ENCODE results near the gene RCC2. TPM values are rescaled to one million over a fixed set of nuclear protein-coding genes. Genes with fewer than 3 reads are reported as not detected.

RCC2 gene
- polyA plus RNA-seq, 1 donor (not counting 4 experiments of a cell fraction or from before 2014, with no cell fraction given): 45.2 TPM

- Histone ChIP-seq H3K79me2 (ENCODE audit: control insufficient read depth, insufficient read depth, low read length) (no peaks in the 10 kb centered on the region), H3K4me2 (ENCODE audit: control insufficient read depth, extremely low read depth, insufficient read depth, low read depth, low read length) (no peak overlapping the region), H3K27me3 (ENCODE audit: control insufficient read depth, extremely low read depth, insufficient read depth, low read length) (no peaks in the 10 kb centered on the region), H3K9me1 (ENCODE audit: control insufficient read depth, extremely low read depth, insufficient read depth, low read length) (no peaks in the 10 kb centered on the region), H3K27ac (ENCODE audit: control insufficient read depth, insufficient read depth, low read length) (no peak overlapping the region), H3K9me3 (ENCODE audit: control insufficient read depth, low read depth, low read length) (no peaks in the 10 kb centered on the region), H4K20me1 (ENCODE audit: control insufficient read depth, extremely low read depth, insufficient read depth, low read length) (no peaks in the 10 kb centered on the region), H3K36me3 (ENCODE audit: control insufficient read depth in 2 of 2, extremely low read depth in 1 of 2, insufficient read depth in 2 of 2, low read length in 2 of 2) (peaks cover 11 to 15% of the 10 kb centered on the region in 2 experiments), H3K4me1 (ENCODE audit: control insufficient read depth, extremely low read depth, insufficient read depth, low read length) (peaks cover 11% of the 10 kb centered on the region), H3K9ac (ENCODE audit: control insufficient read depth, extremely low read depth, insufficient read depth, low read length) (no peak overlapping the region), H3K4me3 (ENCODE audit: control insufficient read depth in 2 of 3, extremely low read depth in 1 of 3, insufficient read depth in 2 of 3, low read depth in 1 of 3, low read length in 3 of 3) (no peak overlapping the region), H2AFZ (ENCODE audit: control insufficient read depth, low read length) (no peak overlapping the region)
- dilution Hi-C loops (cut with MboI; ENCODE audit: extremely low pct_ligation_motif_present, low sequenced_read_pairs): no loop called here
- no peak for TF ChIP-seq EZH2 (IDR thresholded peaks at IDR 0.05; ENCODE audit: low read length)
- TF ChIP-seq, protein P1, sequence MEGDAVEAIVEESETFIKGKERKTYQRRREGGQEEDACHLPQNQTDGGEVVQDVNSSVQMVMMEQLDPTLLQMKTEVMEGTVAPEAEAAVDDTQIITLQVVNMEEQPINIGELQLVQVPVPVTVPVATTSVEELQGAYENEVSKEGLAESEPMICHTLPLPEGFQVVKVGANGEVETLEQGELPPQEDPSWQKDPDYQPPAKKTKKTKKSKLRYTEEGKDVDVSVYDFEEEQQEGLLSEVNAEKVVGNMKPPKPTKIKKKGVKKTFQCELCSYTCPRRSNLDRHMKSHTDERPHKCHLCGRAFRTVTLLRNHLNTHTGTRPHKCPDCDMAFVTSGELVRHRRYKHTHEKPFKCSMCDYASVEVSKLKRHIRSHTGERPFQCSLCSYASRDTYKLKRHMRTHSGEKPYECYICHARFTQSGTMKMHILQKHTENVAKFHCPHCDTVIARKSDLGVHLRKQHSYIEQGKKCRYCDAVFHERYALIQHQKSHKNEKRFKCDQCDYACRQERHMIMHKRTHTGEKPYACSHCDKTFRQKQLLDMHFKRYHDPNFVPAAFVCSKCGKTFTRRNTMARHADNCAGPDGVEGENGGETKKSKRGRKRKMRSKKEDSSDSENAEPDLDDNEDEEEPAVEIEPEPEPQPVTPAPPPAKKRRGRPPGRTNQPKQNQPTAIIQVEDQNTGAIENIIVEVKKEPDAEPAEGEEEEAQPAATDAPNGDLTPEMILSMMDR (optimal IDR thresholded peaks at IDR 0.05 in 1 of 3, IDR thresholded peaks at IDR 0.05 in 1 of 3, conservative IDR thresholded peaks at IDR 0.05 in 1 of 3; ENCODE audit: extremely low read depth in 1 of 3, insufficient read depth in 2 of 3, low read length in 3 of 3): no peak
- FAIRE-seq (no peak), DNase-seq (ENCODE audit: low read depth, low spot score) (no peak)
These were observed 35.3 kb downstream of the RCC2 start for GRCh38 chr1:17404034-17404684.

- Histone ChIP-seq H3K9me3 (ENCODE audit: control insufficient read depth, low read depth, low read length) (no peaks in the 10 kb centered on the region), H3K79me2 (ENCODE audit: control insufficient read depth, insufficient read depth, low read length) (no peaks in the 10 kb centered on the region), H3K27me3 (ENCODE audit: control insufficient read depth, extremely low read depth, insufficient read depth, low read length) (no peaks in the 10 kb centered on the region), H3K9me1 (ENCODE audit: control insufficient read depth, extremely low read depth, insufficient read depth, low read length) (no peaks in the 10 kb centered on the region), H3K4me1 (ENCODE audit: control insufficient read depth, extremely low read depth, insufficient read depth, low read length) (peaks cover 11% of the 10 kb centered on the region), H3K9ac (ENCODE audit: control insufficient read depth, extremely low read depth, insufficient read depth, low read length) (no peak overlapping the region), H3K4me2 (ENCODE audit: control insufficient read depth, extremely low read depth, insufficient read depth, low read depth, low read length) (no peak overlapping the region), H3K36me3 (ENCODE audit: control insufficient read depth in 2 of 2, extremely low read depth in 1 of 2, insufficient read depth in 2 of 2, low read length in 2 of 2) (peaks cover 3 to 12% of the 10 kb centered on the region in 2 experiments), H2AFZ (ENCODE audit: control insufficient read depth, low read length) (no peak overlapping the region), H3K4me3 (ENCODE audit: control insufficient read depth in 2 of 3, extremely low read depth in 1 of 3, insufficient read depth in 2 of 3, low read depth in 1 of 3, low read length in 3 of 3) (no peak overlapping the region), H3K27ac (ENCODE audit: control insufficient read depth, insufficient read depth, low read length) (no peak overlapping the region), H4K20me1 (ENCODE audit: control insufficient read depth, extremely low read depth, insufficient read depth, low read length) (no peaks in the 10 kb centered on the region)
- dilution Hi-C loops (cut with MboI; ENCODE audit: extremely low pct_ligation_motif_present, low sequenced_read_pairs): no loop called here
- DNase-seq (ENCODE audit: low read depth, low spot score): peak; percentile 33
- TF ChIP-seq, protein P1 (optimal IDR thresholded peaks at IDR 0.05 in 1 of 3, IDR thresholded peaks at IDR 0.05 in 1 of 3, conservative IDR thresholded peaks at IDR 0.05 in 1 of 3; ENCODE audit: extremely low read depth in 1 of 3, insufficient read depth in 2 of 3, low read length in 3 of 3): no peak
- no peak for TF ChIP-seq EZH2 (IDR thresholded peaks at IDR 0.05; ENCODE audit: low read length)
- FAIRE-seq: peak; percentile 96
These were observed 36.4 kb downstream of the RCC2 start for GRCh38 chr1:17403081-17403480.

Data from keratinocyte (primary cell).